GM18858 (cell line): ENCODE data around the gene SLC19A1.
"Not testable (repeated sequence)": the region's sequence is repeated elsewhere in the genome, so short reads cannot be mapped to it uniquely, and the experiment has no call there.

ENCODE experiments used
- ATAC-seq: cut with Tn5 transposase; IDR thresholded peaks from one replicate; pipeline ENCODE4 v1.9.1; 2021; ENCODE audit not compliant: unreplicated experiment

SLC19A1 gene

DNA sequence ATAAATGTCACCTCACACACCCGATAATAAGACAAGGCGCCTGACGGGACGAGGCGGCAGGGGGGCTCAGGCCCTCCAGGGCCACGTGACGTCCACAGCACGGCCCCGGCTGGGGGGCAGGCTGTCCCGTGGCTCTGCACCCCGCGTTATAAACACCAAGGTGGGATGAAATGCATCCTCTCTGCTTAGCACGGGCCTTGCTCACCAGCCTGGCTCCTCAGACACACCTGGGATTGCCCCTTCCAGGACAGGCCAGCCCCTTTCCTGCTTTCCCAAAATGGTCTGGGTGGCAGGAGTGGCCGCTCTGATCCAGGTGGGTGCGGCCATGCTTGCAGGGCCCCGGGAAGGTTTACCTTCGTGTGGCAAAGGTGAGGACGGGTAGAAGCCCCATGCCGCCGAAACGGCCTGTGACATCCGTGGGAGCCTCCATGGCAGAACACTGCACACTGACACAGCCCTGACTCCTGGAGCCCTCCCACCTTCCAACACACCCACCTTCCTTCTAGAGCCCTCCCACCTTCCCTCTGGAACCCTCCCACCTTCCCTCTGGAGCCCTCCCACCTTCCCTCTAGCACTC is 35.9 kb downstream of the SLC19A1 start:
- ATAC-seq = no peak

DNA sequence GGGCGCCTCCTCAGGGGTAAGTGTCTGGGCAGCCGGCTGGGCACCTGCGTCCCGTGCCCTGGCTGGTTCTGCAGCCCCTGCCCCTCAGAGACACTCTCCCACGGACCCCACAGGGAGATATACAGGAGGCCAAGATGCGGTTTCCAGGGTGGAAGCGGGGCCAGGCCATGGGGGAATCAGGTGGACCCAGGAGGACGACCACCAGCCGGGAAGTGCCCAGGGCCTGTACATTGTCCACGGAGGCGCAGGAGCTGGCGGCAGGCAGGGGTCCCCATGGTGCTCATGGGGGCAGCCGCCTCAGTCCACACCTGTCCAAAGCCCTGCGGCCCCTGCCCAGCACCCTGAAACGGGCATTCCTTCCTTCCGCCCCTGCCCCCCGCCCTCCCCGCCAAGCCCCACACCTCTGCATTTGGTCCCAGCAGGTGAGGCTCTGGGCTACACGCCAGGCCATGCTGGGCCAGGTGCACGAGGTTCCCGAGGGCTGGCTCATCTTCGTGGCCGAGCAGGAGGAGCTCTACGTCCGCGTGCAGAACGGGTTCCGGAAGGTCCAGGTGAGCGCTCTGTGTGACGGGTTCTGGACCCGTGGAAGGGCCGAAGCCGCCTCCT is 36.7 kb downstream of the SLC19A1 start:
- ATAC-seq = no peak

- ATAC-seq = no peak
Observed at GRCh38 chr21:45504516-45505415, 37.5 kb downstream of the SLC19A1 start.

GRCh38 chr21:45504021-45504515 is 38.2 kb downstream of the SLC19A1 start:
- ATAC-seq = no peak

- ATAC-seq = not testable (repeated sequence)
Observed at GRCh38 chr21:45503226-45503625, 39.0 kb downstream of the SLC19A1 start.

- no peak for ATAC-seq
Observed at GRCh38 chr21:45502600-45502999, 39.6 kb downstream of the SLC19A1 start.

GRCh38 chr21:45502006-45502345 is 40.3 kb downstream of the SLC19A1 start:
- no peak for ATAC-seq

DNA sequence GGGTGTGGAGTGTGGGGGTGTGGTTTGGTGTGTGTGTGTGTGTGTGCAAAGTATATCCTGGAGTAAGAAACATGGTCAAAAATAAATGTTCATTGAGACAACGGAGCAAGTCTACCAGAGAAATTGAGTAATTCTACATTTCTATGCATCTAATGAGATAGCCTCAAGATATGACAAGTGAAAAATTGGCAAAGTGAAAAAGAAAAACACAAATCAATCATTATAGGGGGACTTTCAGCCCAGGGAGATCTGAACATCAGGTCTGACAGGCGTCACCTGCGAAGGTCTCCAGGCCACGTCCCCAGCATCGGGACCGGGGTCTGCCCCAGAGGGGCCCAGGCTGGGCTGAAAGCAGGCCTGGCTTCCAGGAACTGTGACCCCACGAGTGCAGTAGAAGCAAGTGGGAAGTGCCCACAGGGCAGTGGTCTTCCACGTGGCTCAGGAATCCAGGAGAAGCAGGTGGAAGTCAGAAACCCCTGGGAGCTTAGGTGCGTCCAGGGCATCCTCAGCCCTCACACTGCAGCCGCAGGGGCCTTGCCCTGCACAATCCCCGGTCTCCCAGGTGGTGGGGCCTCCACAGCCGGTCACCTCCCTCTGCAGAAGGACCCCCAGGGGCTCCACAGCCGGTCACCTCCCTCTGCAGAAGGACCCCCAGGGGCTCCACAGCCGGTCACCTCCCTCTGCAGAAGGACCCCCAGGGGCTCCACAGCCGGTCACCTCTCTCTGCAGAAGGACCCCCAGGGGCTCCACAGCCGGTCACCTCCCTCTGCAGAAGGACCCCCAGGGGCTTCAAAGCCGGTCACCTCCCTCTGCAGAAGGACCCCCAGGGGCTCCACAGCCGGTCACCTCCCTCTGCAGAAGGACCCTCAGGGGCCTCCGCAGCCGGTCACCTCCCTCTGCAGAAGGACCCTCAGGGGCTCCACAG is 40.9 kb downstream of the SLC19A1 start:
- ATAC-seq = not testable (repeated sequence)

DNA sequence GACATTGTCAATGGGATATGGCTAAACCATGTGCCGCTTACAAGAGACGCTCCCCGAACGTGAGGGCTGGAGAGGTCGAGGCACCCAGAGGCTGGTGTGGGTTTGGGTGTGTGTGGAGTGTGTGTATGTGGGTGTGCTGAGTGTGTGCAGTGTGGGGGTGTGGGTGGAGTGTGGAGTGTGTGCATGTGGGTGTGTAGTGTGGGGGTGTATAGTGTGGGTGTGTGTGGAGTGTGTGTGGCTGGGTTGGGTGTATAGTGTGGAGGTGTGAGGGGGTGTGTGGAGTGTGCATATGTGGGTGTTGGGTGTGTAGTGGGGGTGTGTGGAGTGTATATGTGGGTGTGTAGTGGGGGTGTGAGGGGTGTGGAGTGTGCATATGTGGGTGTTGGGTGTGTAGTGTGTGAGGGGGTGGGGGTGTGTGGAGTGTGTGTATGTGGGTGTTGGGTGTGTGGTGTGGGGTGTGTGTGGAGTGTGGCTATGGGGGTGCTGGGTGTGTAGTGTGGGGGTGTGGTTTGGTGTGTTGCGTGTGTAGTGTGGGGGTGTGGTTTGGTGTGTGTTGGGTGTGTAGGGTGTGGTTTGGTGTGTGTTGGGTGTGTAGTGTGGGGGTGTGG is 42.2 kb downstream of the SLC19A1 start:
- no peak for ATAC-seq

DNA sequence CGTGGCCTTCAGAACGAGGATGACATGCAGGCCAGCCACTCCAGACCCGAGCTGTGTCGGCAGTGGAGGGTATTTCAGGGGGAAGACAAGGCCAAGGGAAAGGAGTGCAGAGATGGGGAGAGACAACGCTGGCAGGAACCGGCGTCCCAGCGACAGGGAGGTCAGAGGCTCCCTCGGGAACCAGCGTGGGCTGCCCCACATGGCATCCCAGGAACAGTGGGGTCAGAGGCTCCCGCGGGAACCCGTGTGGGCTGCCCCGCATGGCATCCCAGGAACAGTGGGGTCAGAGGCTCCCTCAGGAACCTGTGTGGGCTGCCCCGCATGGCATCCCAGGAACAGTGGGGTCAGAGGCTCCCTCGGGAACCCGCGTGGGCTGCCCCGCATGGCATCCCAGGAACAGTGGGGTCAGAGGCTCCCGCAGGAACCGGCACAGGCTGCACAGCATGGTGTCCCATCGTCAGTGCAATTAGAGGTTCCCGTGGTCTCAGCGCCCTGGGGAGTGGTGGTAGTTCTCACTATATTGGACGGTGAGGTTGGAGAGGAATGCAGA is 43.0 kb downstream of the SLC19A1 start:
- ATAC-seq = no peak

- ATAC-seq = no peak
Observed at GRCh38 chr21:45498646-45499000, 43.6 kb downstream of the SLC19A1 start.

DNA sequence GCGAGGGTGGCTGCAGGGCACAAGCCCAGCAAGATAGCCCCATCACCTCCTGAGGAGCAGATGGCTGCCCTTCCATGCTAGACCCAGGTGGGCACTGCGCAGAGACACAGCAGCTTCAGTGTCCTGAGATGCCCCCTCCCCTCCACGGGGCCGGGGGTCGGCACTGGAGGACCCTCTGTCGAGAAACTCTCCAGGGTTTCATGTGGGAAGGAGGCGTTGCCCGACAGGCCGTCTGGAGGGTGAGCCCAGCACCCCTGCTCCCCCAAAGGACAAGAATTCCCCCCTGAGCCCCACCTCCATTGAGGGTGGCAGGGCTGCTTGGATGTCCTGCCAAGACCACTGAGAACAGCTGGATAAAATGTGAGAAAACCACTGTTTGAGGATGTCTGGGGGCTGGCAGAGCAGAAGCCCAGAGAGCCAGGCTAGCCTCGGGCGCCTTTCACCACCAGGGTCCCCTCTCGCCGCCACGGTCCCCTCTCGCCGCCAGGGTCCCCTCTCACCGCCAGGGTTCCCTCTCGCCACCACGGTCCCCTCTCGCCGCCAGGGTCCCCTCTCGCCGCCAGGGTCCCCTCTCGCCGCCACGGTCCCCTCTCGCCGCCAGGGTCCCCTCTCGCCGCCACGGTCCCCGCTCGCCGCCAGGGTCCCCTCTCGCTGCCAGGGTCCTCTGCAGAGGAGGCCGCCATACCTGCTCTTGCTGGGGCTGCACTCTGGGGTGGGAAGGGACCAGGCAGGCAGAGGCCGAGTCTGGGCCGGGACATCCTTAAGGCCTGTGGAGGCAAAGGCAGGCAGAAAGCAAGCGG is 44.2 kb downstream of the SLC19A1 start:
- ATAC-seq = no peak

- ATAC-seq = no peak
Observed at GRCh38 chr21:45496968-45497845, 45.0 kb downstream of the SLC19A1 start.

DNA sequence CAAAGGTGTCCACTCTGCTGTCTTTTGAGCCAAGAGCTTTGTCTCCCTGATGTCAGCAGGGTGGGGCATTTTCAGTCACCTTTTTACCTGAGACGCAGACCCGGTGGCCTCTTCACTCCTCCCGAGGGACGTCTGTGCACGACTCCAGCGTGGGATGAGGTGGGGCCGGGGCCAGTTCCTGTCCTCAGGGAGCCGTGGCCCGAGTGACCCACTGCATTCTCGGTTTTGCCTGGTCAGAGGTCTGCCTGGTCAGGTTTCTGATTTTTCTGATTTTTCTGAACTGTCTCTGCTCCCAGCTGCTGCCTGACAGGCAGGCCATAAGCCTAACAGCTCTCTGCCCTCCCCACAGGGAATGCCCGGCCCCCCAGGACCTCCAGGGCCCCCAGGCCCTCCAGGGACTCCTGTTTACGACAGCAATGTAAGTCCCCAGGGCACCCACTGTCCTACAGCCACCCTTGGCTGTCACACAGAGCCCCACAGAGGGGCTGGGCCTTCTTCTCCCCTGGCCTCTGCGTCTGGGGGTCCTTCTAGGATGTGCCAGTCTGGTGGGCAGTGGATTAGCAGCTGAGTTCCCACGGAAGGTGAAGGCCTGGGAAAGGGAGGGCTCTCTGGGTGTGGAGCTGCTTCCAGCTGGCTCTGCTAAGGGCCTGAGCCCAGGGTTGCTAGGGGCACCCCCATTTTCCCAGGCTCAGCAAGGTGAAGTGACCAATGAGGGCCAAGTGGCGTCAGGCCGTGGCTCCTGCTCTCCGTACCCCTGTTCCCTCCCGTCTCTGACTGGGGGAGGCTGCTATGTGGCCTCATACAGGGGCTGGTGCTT is 45.9 kb downstream of the SLC19A1 start:
- ATAC-seq = no peak

DNA sequence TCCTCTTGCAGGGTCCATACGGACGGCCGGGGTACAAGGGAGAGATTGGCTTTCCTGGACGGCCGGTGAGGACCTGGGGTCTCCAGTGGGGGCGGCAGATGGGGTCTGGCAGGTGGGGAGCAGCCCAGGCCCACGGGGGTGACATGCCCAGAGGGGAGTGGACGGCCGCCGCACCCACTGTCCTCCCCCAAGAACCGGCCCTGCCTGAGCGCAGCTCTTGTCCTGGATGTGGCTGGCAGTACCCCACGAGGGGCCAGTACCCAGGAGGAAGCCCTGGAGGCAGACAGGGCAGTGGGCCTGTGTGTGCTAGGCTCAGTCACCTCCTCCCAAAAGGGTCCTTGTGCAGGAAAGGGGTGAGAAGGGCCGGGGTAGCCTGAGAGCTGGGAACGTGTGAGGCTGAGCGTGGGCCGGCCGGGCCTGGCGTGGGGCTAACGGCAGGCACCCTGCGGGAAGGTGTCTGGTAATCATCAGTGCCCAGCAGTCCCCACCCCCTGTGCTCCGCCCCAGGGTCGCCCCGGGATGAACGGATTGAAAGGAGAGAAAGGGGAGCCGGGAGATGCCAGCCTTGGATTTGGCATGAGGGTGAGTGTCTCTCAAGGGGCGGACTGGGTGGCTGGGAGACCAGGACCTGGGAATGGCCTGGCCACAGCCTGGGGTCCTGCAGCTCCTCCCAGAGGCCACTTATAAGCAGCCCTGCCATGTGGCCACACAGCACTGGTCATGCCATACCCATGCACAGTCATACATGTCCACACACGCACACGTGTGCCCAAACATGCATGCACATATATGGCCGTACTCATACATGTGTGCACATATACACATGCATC is 47.2 kb downstream of the SLC19A1 start:
- no peak for ATAC-seq

GRCh38 chr21:45494135-45494850 is 47.9 kb downstream of the SLC19A1 start:
- no peak for ATAC-seq
